ENCODE results near the gene CDAN1. TPM values are rescaled to one million over a fixed set of nuclear protein-coding genes. Genes with fewer than 3 reads are reported as not detected.

CDAN1 gene
- total and polyA plus RNA-seq, 12 donors = 3.6 to 40.8 (median 14.8) TPM

DNA sequence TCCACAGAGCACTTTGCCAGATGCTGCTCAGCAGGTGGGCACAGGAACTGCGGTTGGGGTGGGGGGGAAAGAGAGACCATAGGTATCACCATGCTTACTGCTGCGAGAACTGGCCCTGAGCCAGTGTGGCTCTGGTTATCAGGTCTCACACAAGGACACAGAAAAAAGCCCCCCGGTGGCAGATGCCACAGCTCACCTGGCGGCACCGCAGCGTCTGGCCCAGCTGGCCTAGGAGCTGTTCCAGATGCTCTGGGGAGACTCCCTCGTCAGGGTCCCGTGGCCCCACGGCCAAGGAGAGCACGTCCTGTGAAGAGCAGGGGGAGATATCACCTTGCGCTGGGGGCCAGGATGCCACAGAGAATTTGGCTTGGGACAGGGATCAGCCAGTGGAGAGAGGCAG, 10.8 kb downstream of the CDAN1 start:
- intact Hi-C loops (cut with DNase I) = no loop called here
- H3K9me3 ChIP-seq (replicated peaks in 1 of 3) = no peaks in the 10 kb centered on the region
- H3K27ac ChIP-seq = no peak overlapping the region
- no peaks in the 10 kb centered on the region for H3K27me3 ChIP-seq
- no peak overlapping the region for H3K4me3 ChIP-seq
- peaks cover 0 to 87% of the 10 kb centered on the region in 2 donors for H3K36me3 ChIP-seq (replicated peaks in 1 of 2)
- DNase-seq = no peak
- WGBS, 4 donors = 85 to 87% (median 86%) methylated on average over 3 to 11 of the region's 11 CpGs
- H3K4me1 ChIP-seq (replicated peaks in 1 of 2) = no peaks in the 10 kb centered on the region
- TF ChIP-seq POLR2A (IDR thresholded peaks at IDR 0.05) (no peak), CTCF (IDR thresholded peaks at IDR 0.05) (no peak)

DNA sequence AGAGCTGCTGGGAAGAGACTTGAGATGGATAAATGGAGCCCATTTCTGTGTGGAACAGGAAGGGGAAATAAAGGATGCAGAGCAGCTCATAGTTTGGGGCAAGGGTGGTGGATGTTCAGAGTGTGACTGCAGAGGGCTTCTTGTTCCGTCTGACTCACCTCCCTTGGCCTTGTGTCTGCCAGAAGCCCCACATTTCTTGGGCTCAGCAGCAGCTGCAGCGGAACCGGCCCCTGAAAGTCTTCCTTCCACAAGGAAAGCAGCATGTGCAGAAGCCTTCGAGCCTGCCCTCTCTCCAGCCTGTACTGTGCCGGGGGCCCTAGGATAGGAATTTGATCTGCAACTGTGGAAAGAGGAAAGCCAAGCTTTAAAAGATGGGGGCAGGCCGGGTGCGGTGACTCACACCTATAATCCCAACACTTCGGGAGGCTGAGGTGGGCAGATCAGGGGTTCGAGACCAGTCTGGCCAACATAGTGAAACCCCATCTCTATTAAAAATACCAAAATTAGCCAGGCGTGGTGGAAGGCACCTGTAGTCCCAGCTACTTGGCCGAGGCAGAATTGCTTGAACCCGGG, 11.5 kb downstream of the CDAN1 start:
- Histone ChIP-seq H3K4me3 (no peak overlapping the region), H3K36me3 (replicated peaks in 1 of 2) (peaks cover 0 to 85% of the 10 kb centered on the region in 2 donors), H3K4me1 (replicated peaks in 1 of 2) (no peaks in the 10 kb centered on the region), H3K27ac (no peak overlapping the region), H3K27me3 (no peaks in the 10 kb centered on the region), H3K9me3 (replicated peaks in 1 of 3) (no peaks in the 10 kb centered on the region)
- intact Hi-C loops (cut with DNase I) = no loop called here
- DNase-seq = no peak
- 76 to 89% (median 84%) methylated on average over 12 of the region's 12 CpGs for WGBS, 4 donors
- TF ChIP-seq CTCF (IDR thresholded peaks at IDR 0.05) = no peak
- no peak for TF ChIP-seq POLR2A (IDR thresholded peaks at IDR 0.05)

DNA sequence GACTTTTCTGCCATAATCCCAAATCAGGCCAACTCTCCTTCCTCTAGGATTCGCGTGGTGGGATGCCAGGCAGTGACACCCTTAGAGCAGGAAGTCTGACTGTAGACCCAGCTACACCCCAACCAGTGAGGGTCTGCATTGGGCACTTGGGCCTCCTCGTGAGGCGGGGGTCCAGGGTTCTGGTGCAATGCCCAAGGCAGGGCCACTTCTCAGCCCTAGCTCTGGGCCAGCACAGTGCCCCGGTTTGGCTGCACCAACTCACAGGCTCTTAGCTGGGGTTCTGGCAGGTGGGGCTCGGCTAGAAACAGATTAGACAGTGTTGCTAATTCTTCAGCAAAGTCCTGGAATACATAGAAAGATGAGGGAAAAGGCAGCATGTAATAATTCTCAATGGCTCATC, 12.7 kb downstream of the CDAN1 start:
- no peak for DNase-seq
- H3K27me3 ChIP-seq = no peaks in the 10 kb centered on the region
- H3K27ac ChIP-seq = no peak overlapping the region
- no peaks in the 10 kb centered on the region for H3K9me3 ChIP-seq (replicated peaks in 1 of 3)
- 82 to 94% (median 91%) methylated on average over 3 to 6 of the region's 6 CpGs for WGBS, 4 donors
- H3K4me1 ChIP-seq (replicated peaks in 1 of 2) = no peaks in the 10 kb centered on the region
- intact Hi-C loops (cut with DNase I) = no loop called here
- H3K4me3 ChIP-seq = no peak overlapping the region
- TF ChIP-seq POLR2A (IDR thresholded peaks at IDR 0.05) (no peak), CTCF (IDR thresholded peaks at IDR 0.05) (no peak)
- peaks cover 0 to 80% of the 10 kb centered on the region in 2 donors for H3K36me3 ChIP-seq (replicated peaks in 1 of 2)

GRCh38 chr15:42723068-42723467, 13.9 kb downstream of the CDAN1 start:
- no peaks in the 10 kb centered on the region for H3K9me3 ChIP-seq (replicated peaks in 1 of 3)
- DNase-seq = no peak
- H3K27ac ChIP-seq = no peak overlapping the region
- H3K4me1 ChIP-seq (replicated peaks in 1 of 2) = no peaks in the 10 kb centered on the region
- H3K27me3 ChIP-seq = no peaks in the 10 kb centered on the region
- H3K4me3 ChIP-seq = no peak overlapping the region
- TF ChIP-seq POLR2A (IDR thresholded peaks at IDR 0.05) = no peak
- TF ChIP-seq CTCF (IDR thresholded peaks at IDR 0.05) = no peak
- intact Hi-C loops (cut with DNase I) = no loop called here
- H3K36me3 ChIP-seq (replicated peaks in 1 of 2) = peaks cover 0 to 68% of the 10 kb centered on the region in 2 donors
- 80 to 93% (median 87%) methylated on average over 4 of the region's 4 CpGs for WGBS, 4 donors
